Measurements from ENCODE around the gene ZNF354C.

GRCh38 chr5:179131321-179131835, 71.2 kb downstream of the ZNF354C start:
- no peak for TF ChIP-seq POLR2A (IDR thresholded peaks at IDR 0.05)
- no peak for TF ChIP-seq CTCF (IDR thresholded peaks at IDR 0.05)
